PFSK-1 (cell line): ENCODE results near the gene GPAM.

Experiments used
- FOXP2 ChIP-seq: optimal IDR thresholded peaks from 2 replicates; pipeline ENCODE3; 2011; ENCODE audit warnings: borderline replicate concordance, control low read depth, inconsistent platforms; ENCODE audit not compliant: insufficient read depth; ENCODE audit errors: extremely low read length, extremely low read depth
- POLR2AphosphoS5 ChIP-seq: IDR thresholded peaks from 2 replicates; pipeline ENCODE4 v1.6.1; 2012; ENCODE audit warnings: low read depth, mild to moderate bottlenecking, control low read depth, low read length, moderate library complexity
- SIN3A ChIP-seq: IDR thresholded peaks from 2 replicates; pipeline ENCODE4 v1.6.1; 2012; ENCODE audit warnings: mild to moderate bottlenecking, low read length, moderate library complexity, borderline replicate concordance; ENCODE audit not compliant: insufficient read depth
- TAF1 ChIP-seq: IDR thresholded peaks from 2 replicates; pipeline ENCODE4 v1.6.1; 2012; ENCODE audit warnings: low read length, control low read depth, borderline replicate concordance; ENCODE audit not compliant: insufficient read depth

DNA sequence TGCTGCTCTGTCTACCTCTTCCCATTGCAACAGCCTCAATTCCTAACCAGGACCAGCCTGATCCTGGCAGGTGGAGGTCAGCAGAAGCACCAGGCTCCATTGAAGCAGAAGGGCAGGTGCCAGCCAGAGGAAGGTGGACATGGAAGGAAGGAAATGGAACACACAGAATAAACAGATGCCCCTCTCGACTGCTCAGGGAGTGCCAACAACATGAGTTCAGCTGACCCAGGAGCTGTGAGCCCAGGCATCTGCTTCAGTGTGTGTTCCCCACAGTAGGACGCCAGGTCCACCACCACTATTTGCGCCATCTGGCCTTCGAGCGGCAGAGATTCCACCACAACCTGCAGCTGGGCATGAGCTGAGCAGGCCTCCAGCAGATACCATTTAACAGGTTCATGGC, 56.7 kb downstream of the GPAM start:
- TF ChIP-seq TAF1 = no peak
- TF ChIP-seq POLR2AphosphoS5 = no peak
- no peak for TF ChIP-seq SIN3A
- TF ChIP-seq FOXP2 = no peak
